GM23248 (cell line): ENCODE results near the gene PARD3B. TPM values are rescaled to one million over a fixed set of nuclear protein-coding genes. Genes with fewer than 3 reads are reported as not detected.

Source experiments
- DNase-seq: peaks from one replicate; pipeline ENCODE4 v3.0.0-alpha.2; 2015
- H2AFZ ChIP-seq: fragments of 200-600 bp; sonication (generic); 2 replicates; pipeline ENCODE4 v1.6.1; 2016; ENCODE audit warnings: antibody characterized with exemption
- H3F3A ChIP-seq: fragments of 200-600 bp; sonication (generic); 2 replicates; pipeline ENCODE4 v1.6.1; 2016; ENCODE audit warnings: mild to moderate bottlenecking, antibody characterized with exemption, mixed run types; ENCODE audit not compliant: insufficient read depth
- H3K27ac ChIP-seq: fragments of 200-600 bp; sonication (generic); 2 replicates; pipeline ENCODE4 v1.5.1; 2016; ENCODE audit warnings: mild to moderate bottlenecking
- H3K27me3 ChIP-seq: fragments of 200-600 bp; sonication (generic); replicated peaks from 2 replicates; pipeline ENCODE4 v1.6.1; 2016; ENCODE audit warnings: mild to moderate bottlenecking; ENCODE audit not compliant: insufficient read depth
- H3K36me3 ChIP-seq: fragments of 200-600 bp; sonication (generic); 2 replicates; pipeline ENCODE4 v1.6.1; 2016; ENCODE audit warnings: low read depth, mild to moderate bottlenecking
- H3K4me1 ChIP-seq: fragments of 200-600 bp; sonication (generic); 2 replicates; pipeline ENCODE4 v1.6.1; 2016; ENCODE audit warnings: mild to moderate bottlenecking; ENCODE audit not compliant: insufficient read depth
- H3K4me2 ChIP-seq: fragments of 200-600 bp; sonication (generic); one replicate; pipeline ENCODE4 v1.6.1; 2016; ENCODE audit warnings: mild to moderate bottlenecking; ENCODE audit not compliant: unreplicated experiment
- H3K4me3 ChIP-seq: fragments of 200-600 bp; sonication (generic); 2 replicates; pipeline ENCODE4 v1.5.1; 2016; ENCODE audit warnings: mild to moderate bottlenecking
- H3K79me2 ChIP-seq: fragments of 200-600 bp; sonication (generic); 2 replicates; pipeline ENCODE4 v1.6.1; 2016; ENCODE audit warnings: mild to moderate bottlenecking; ENCODE audit not compliant: insufficient read depth
- H3K9ac ChIP-seq: fragments of 200-600 bp; sonication (generic); 2 replicates; pipeline ENCODE4 v1.6.1; 2016; ENCODE audit warnings: mild to moderate bottlenecking
- H3K9me2 ChIP-seq: fragments of 200-600 bp; sonication (generic); 2 replicates; pipeline ENCODE4 v1.6.1; 2016; ENCODE audit warnings: mixed run types, mild to moderate bottlenecking, moderate library complexity; ENCODE audit not compliant: insufficient read depth
- H3K9me3 ChIP-seq: fragments of 200-600 bp; sonication (generic); one replicate; pipeline ENCODE4 v1.6.1; 2017; ENCODE audit warnings: low read depth
- H4K20me1 ChIP-seq: fragments of 200-600 bp; sonication (generic); 2 replicates; pipeline ENCODE4 v1.6.0; 2016; ENCODE audit not compliant: insufficient read depth
- EZH2 ChIP-seq: fragments of 200-600 bp; sonication (generic); IDR thresholded peaks from 2 replicates; pipeline ENCODE4 v1.6.1; 2018; ENCODE audit warnings: antibody characterized with exemption, mild to moderate bottlenecking; ENCODE audit not compliant: insufficient read depth, poor library complexity, severe bottlenecking
- EZH2phosphoT487 ChIP-seq: fragments of 200-600 bp; sonication (generic); IDR thresholded peaks from 2 replicates; pipeline ENCODE4 v1.6.1; 2018; ENCODE audit warnings: antibody characterized with exemption, moderate library complexity, mild to moderate bottlenecking, low read depth; ENCODE audit not compliant: insufficient read depth
- WGBS, 2 experiments: methylation state at CpG; one replicate each; pipeline ENCODE4 v1.1.6; 2015 to 2017; ENCODE audit warnings: low lambda C conversion rate in 2 of 2, low coverage in 1 of 2; ENCODE audit errors: missing lambda C conversion rate in 2 of 2; 5-methylcytosine and 5-hydroxymethylcytosine counted together
- in situ Hi-C: fragments of 300-500 bp; cut with MboI; formaldehyde crosslinking; loops from 2 replicates; pipeline ENCODE4 v1.15.0; 2020
- polyA plus RNA-seq: library from polyadenylated mRNA; unstranded; fragments of >200 nt; fragmentation: Nextera tagmentation; extraction: Ambion mirVana; gene quantifications from 2 replicates; pipeline ENCODE4 v1.2.1, GENCODE V29; 2016
- total RNA-seq: library from RNA; depleted of rRNA; stranded (reverse); fragments of >200 nt; shearing (Covaris generic); gene quantifications from 2 replicates; pipeline ENCODE4 v1.2.3, GENCODE V29; 2014

PARD3B gene
- total and polyA plus RNA-seq, 2 experiments from 2014 or later, result 2.5 to 6.9 TPM

DNA sequence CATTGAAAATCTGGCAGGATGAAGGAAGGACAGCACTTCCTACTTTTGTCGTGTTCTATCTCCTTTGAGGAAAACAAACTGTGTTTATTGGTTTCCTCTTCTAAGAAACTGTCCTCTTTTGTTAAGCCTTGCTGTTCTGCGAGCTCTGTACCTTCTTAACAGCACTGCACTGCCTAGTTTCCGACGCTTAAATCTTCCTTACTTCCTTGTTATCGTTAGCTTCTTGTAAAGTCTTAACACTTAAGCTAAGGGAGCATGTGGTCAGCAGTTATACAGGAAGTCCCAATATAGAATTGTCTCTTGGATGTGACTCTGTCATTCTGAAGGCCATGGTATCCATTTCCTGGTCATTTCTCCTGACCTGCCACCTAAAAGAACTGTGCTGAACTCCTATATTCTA is 584.3 kb downstream of the PARD3B start:
- no peak for DNase-seq
- H3K9me3 ChIP-seq, result no peaks in the 10 kb centered on the region
- no peak overlapping the region for H3K9ac ChIP-seq
- no peaks in the 10 kb centered on the region for H4K20me1 ChIP-seq
- H3K4me1 ChIP-seq, result no peaks in the 10 kb centered on the region
- H3K9me2 ChIP-seq, result no peaks in the 10 kb centered on the region
- H3K36me3 ChIP-seq, result peaks cover 4% of the 10 kb centered on the region; the same call in 1 of the 2 replicates
- no peaks in the 10 kb centered on the region for H3F3A ChIP-seq
- H2AFZ ChIP-seq, result no peak overlapping the region
- no peak overlapping the region for H3K27ac ChIP-seq
- 96 to 98% methylated on average over 5 of the region's 5 CpGs for WGBS, 2 experiments
- in situ Hi-C loops, result no loop called here
- H3K4me3 ChIP-seq, result no peak overlapping the region
- no peaks in the 10 kb centered on the region for H3K79me2 ChIP-seq
- no peak for TF ChIP-seq EZH2phosphoT487
- no peak for TF ChIP-seq EZH2
- no peak overlapping the region for H3K4me2 ChIP-seq
- H3K27me3 ChIP-seq, result no peaks in the 10 kb centered on the region

GRCh38 chr2:205130111-205130829 is 585.0 kb downstream of the PARD3B start:
- in situ Hi-C loops, result no loop called here
- Histone ChIP-seq H4K20me1 (no peaks in the 10 kb centered on the region), H3F3A (no peaks in the 10 kb centered on the region), H3K4me2 (no peak overlapping the region), H3K4me1 (no peaks in the 10 kb centered on the region), H3K9ac (no peak overlapping the region), H3K9me3 (no peaks in the 10 kb centered on the region), H3K27me3 (no peaks in the 10 kb centered on the region), H2AFZ (no peak overlapping the region), H3K9me2 (no peaks in the 10 kb centered on the region), H3K79me2 (no peaks in the 10 kb centered on the region), H3K36me3 (peaks cover 4% of the 10 kb centered on the region; the same call in 1 of the 2 replicates), H3K27ac (no peak overlapping the region), H3K4me3 (no peak overlapping the region)
- DNase-seq, result no peak
- TF ChIP-seq EZH2phosphoT487, result no peak
- TF ChIP-seq EZH2, result no peak
- WGBS, 2 experiments, result 91 to 92% methylated on average over 4 of the region's 4 CpGs

DNA sequence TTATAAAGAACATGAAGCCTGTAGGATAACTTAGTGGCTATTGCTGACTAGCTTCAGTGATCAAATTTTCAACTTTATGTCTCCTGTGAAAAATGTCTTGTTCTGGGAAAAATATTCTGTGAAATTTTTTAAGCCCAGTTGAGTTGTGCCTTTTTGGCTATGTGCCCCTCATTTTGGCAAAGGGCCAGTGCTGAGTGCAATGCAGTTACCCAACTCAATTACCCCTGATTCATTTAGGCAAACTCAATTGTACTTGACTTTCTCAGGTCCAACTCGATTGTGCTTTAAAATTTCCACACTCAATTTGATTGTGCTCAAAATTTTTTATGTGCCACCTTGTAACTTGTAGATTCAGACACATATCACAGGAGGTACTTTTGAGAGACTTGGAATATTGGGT is 588.3 kb downstream of the PARD3B start:
- TF ChIP-seq EZH2 (no peak), EZH2phosphoT487 (no peak)
- Histone ChIP-seq H3K9me3 (no peaks in the 10 kb centered on the region), H4K20me1 (no peaks in the 10 kb centered on the region), H3K4me1 (no peaks in the 10 kb centered on the region), H3K27me3 (no peaks in the 10 kb centered on the region), H3F3A (no peaks in the 10 kb centered on the region), H3K27ac (no peak overlapping the region), H3K9me2 (no peaks in the 10 kb centered on the region), H2AFZ (no peak overlapping the region), H3K4me2 (no peak overlapping the region), H3K79me2 (no peaks in the 10 kb centered on the region), H3K9ac (no peak overlapping the region), H3K36me3 (no peaks in the 10 kb centered on the region), H3K4me3 (no peak overlapping the region)
- DNase-seq, result no peak
- 84 to 94% methylated on average over 1 of the region's 1 CpG for WGBS, 2 experiments
- in situ Hi-C loops, result no loop called here

DNA sequence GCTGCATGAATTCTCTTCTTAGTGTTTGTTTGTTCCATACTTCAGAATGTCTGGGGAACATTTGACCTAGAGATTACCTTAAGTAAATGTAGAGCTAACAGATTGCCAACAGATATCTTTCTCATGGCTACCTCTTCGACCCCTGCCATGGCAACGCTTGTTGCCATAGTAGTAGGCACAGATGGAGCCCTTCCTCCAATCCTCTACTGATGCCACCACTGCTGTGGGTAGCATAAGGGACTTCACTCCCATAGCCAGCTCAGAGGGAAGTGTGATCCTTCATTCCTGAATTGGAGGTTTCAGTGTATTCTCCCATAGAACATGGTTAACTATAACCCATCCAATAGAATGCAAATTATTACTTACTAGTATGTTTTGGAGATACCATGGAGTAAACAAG is 593.5 kb downstream of the PARD3B start:
- H3K9ac ChIP-seq, result no peak overlapping the region
- no peak for DNase-seq
- no peak for TF ChIP-seq EZH2phosphoT487
- no peak for TF ChIP-seq EZH2
- WGBS, 2 experiments, result 91 to 97% methylated on average over 2 of the region's 2 CpGs
- H3F3A ChIP-seq, result no peaks in the 10 kb centered on the region
- no peak overlapping the region for H3K4me2 ChIP-seq
- H3K4me1 ChIP-seq, result no peaks in the 10 kb centered on the region
- no peaks in the 10 kb centered on the region for H3K27me3 ChIP-seq
- H4K20me1 ChIP-seq, result no peaks in the 10 kb centered on the region
- no peaks in the 10 kb centered on the region for H3K36me3 ChIP-seq
- H3K9me3 ChIP-seq, result no peaks in the 10 kb centered on the region
- H3K4me3 ChIP-seq, result no peak overlapping the region
- in situ Hi-C loops, result no loop called here
- no peaks in the 10 kb centered on the region for H3K79me2 ChIP-seq
- no peak overlapping the region for H2AFZ ChIP-seq
- H3K27ac ChIP-seq, result no peak overlapping the region
- no peaks in the 10 kb centered on the region for H3K9me2 ChIP-seq
